ENCODE measurements around the gene CPPED1. TPM values are rescaled to one million over a fixed set of nuclear protein-coding genes. Genes with fewer than 3 reads are reported as not detected.

Gene CPPED1
- total RNA-seq, 1 experiment from 2014 or later, result 8.1 TPM

GRCh38 chr16:12672986-12673385, 130.7 kb downstream of the CPPED1 start:
- no peak overlapping the region for H3K4me2 ChIP-seq (ENCODE audit: low read length)
- BruUV-seq (replicated peaks), result no TSS peak
- no peak overlapping the region for H2AFZ ChIP-seq (ENCODE audit: low read depth, low read length, poor library complexity, severe bottlenecking)
- POLR2A ChIA-PET, result no interaction called here
- H3K4me1 ChIP-seq (ENCODE audit: control insufficient read depth in 1 of 2, insufficient read depth in 2 of 2, low read length in 2 of 2), result no peaks in the 10 kb centered on the region
- intact Hi-C loops (cut with micrococcal nuclease), result no loop called here
- DNase-seq (ENCODE audit: low read depth, low spot score), result no peak
- no peaks in the 10 kb centered on the region for H3K9me2 ChIP-seq (ENCODE audit: insufficient read depth)
- no peak overlapping the region for H3K27ac ChIP-seq (ENCODE audit: low read depth, low read length)
- TF ChIP-seq SRF (IDR thresholded peaks at IDR 0.05; ENCODE audit: low read depth) (no peak), EZH2 (IDR thresholded peaks at IDR 0.05) (no peak), YY1 (IDR thresholded peaks at IDR 0.05; ENCODE audit: extremely low read depth, insufficient replicate concordance, low read depth, low read length) (no peak), ZFX (IDR thresholded peaks at IDR 0.05) (no peak), MAX (IDR thresholded peaks at IDR 0.05) (no peak), TCF7L2 (IDR thresholded peaks at IDR 0.05; ENCODE audit: borderline replicate concordance, extremely low read depth, insufficient read depth, insufficient read length) (no peak), EZH2phosphoT487 (IDR thresholded peaks at IDR 0.05; ENCODE audit: borderline replicate concordance) (no peak), CEBPB (IDR thresholded peaks at IDR 0.05; ENCODE audit: low read depth) (no peak), SP1 (IDR thresholded peaks at IDR 0.05; ENCODE audit: low read depth) (no peak), ATF3 (IDR thresholded peaks at IDR 0.05) (no peak), POLR2AphosphoS5 (IDR thresholded peaks at IDR 0.05; ENCODE audit: low read depth, low read length) (no peak), CBX3 (IDR thresholded peaks at IDR 0.05; ENCODE audit: low read depth) (no peak), SIN3A (IDR thresholded peaks at IDR 0.05; ENCODE audit: low read depth) (no peak), REST (IDR thresholded peaks at IDR 0.05; ENCODE audit: low read depth) (no peak), FOSL1 (IDR thresholded peaks at IDR 0.05; ENCODE audit: low read depth) (no peak), ZNF274 (IDR thresholded peaks at IDR 0.05; ENCODE audit: low read depth, low read length) (no peak), ZBTB33 (IDR thresholded peaks at IDR 0.05; ENCODE audit: extremely low read depth, insufficient replicate concordance, low read length) (no peak), RAD21 (IDR thresholded peaks at IDR 0.05; ENCODE audit: low read depth) (no peak), EGR1 (IDR thresholded peaks at IDR 0.05; ENCODE audit: low read depth) (no peak)
- no peak overlapping the region for H3K4me3 ChIP-seq (replicated peaks in 1 of 2; ENCODE audit: low read depth in 1 of 2, low read length in 2 of 2)
- RAD21 ChIA-PET (ENCODE audit: low non-redundant PET in 1 of 2, low total read pairs in 2 of 2, uncharacterized antibody in 2 of 2, unreplicated experiment in 2 of 2), result no interaction called here
- H3K9ac ChIP-seq (ENCODE audit: low read length), result no peak overlapping the region
- CTCF ChIA-PET, result no interaction called here
- peaks cover 3 to 7% of the 10 kb centered on the region in 2 experiments; a peak in 1 of 4 replicates for H3K9me3 ChIP-seq (ENCODE audit: control insufficient read depth in 1 of 2, insufficient read depth in 1 of 2, low read depth in 1 of 2, low read length in 2 of 2)
- no peaks in the 10 kb centered on the region for H3K79me2 ChIP-seq (ENCODE audit: insufficient read depth, low read length)
- H3K27me3 ChIP-seq (ENCODE audit: insufficient read depth, low read length), result no peaks in the 10 kb centered on the region
- no peaks in the 10 kb centered on the region for H4K20me1 ChIP-seq (ENCODE audit: insufficient read depth)
- no peaks in the 10 kb centered on the region for H3K36me3 ChIP-seq (ENCODE audit: control insufficient read depth in 1 of 2, insufficient read depth in 2 of 2, low read length in 2 of 2)
- ATAC-seq, result no peak
